WERI-Rb-1 (cell line): ENCODE results near the gene NPFF.
A peak's percentile ranks its signal among the peaks of the same experiment; 100 is the strongest.
"Not testable (repeated sequence)": the region's sequence is repeated elsewhere in the genome, so short reads cannot be mapped to it uniquely, and the experiment has no call there.

Experiments used
- DNase-seq: peaks from one replicate; pipeline ENCODE4 v3.0.0-alpha.2; 2020
- H3K27ac ChIP-seq: fragments of 250-450 bp; sonication (Bioruptor Pico); 2 replicates; pipeline ENCODE4 v1.5.1; 2020; ENCODE audit warnings: mild to moderate bottlenecking, moderate library complexity
- H3K27me3 ChIP-seq: fragments of 250-450 bp; sonication (Bioruptor Pico); 2 replicates; pipeline ENCODE4 v1.5.1; 2021; ENCODE audit warnings: mild to moderate bottlenecking, low read depth, moderate library complexity; ENCODE audit not compliant: insufficient read depth, severe bottlenecking
- H3K36me3 ChIP-seq: fragments of 250-450 bp; sonication (Bioruptor Pico); 2 replicates; pipeline ENCODE4 v1.5.1; 2020; ENCODE audit warnings: mild to moderate bottlenecking, moderate library complexity
- H3K4me3 ChIP-seq: 2 replicates; pipeline ENCODE4 v1.5.1; 2011; ENCODE audit warnings: low read depth, mild to moderate bottlenecking, control low read depth, low read length
- H3K9me3 ChIP-seq: fragments of 250-450 bp; sonication (Bioruptor Pico); 2 replicates; pipeline ENCODE4 v1.5.1; 2021; ENCODE audit warnings: mild to moderate bottlenecking, moderate library complexity; ENCODE audit not compliant: severe bottlenecking
- CTCF ChIP-seq: IDR thresholded peaks from 2 replicates; pipeline ENCODE4 v1.5.1; 2011; ENCODE audit warnings: low read depth, mild to moderate bottlenecking, control low read depth, inconsistent platforms, low read length

The NPFF gene, protein sequence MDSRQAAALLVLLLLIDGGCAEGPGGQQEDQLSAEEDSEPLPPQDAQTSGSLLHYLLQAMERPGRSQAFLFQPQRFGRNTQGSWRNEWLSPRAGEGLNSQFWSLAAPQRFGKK

GRCh38 chr12:53506881-53507602 is at the start of gene NPFF:
Gene NPFF (minus strand): TSS chr12:53507484. CDS start chr12:53507474, 10 bp downstream.
- H3K36me3 ChIP-seq, result peaks cover 55% of the 10 kb centered on the region
- TF ChIP-seq CTCF, result no peak

DNA sequence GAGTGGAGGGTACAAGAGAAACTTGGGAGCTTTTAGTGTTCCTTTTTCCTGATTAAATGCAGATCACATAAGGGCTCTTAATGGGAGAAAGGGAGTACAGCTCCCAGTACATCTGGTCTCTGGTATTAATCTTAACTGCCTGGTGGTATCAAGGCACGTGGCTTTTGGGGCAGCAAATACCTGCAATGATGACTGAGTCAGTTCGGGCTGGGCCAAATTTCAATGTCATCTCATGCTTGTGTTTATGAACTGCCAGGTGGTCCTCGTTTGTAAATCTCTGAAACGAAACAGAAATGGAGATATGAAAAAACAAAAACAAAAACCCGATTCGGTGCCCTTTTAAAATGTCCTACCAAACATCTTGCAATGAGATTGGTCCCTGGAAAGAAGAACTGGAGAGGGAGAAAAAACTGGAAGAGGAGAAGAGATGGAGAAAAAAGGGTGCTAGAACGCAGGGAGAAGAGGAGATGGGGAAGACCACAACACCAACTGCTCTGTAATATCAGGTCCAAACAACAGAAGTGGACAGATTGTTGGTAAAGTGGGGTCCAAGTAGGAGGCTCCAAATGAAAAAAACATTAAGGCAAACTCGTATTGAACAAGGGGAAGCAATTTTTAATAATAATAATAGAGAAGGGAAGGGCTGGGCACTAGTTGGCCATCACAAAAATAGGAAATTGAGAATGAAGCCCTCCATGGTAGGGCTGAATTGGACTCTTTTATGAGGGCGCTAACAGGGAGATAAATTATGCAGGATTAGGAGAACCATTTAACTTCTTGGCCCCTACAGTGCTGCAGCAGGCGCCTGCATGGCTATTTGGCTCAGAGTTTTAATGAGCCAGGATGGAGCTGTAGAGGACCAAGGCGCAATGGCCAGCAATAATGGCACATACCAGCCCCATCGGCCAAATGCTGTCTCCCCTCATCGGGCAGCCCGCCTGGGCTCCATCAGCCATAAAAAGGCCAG is 45.4 kb upstream of the NPFF start:
- TF ChIP-seq CTCF, result no peak
- DNase-seq, result no peak
- H3K36me3 ChIP-seq, result peaks cover 28% of the 10 kb centered on the region
- H3K4me3 ChIP-seq, result no peak overlapping the region
- H3K27me3 ChIP-seq, result no peaks in the 10 kb centered on the region
- H3K9me3 ChIP-seq, result no peaks in the 10 kb centered on the region
- no peak overlapping the region for H3K27ac ChIP-seq

More at GRCh38 chr12:53506881-53507602, at the start of gene NPFF:
- Histone ChIP-seq H3K27ac (peak within 1 kb of the TSS; percentile 90), H3K27me3 (no peaks in the 10 kb centered on the region), H3K4me3 (no peak within 1 kb of the TSS), H3K9me3 (no peaks in the 10 kb centered on the region)
- DNase-seq, result no peak

DNA sequence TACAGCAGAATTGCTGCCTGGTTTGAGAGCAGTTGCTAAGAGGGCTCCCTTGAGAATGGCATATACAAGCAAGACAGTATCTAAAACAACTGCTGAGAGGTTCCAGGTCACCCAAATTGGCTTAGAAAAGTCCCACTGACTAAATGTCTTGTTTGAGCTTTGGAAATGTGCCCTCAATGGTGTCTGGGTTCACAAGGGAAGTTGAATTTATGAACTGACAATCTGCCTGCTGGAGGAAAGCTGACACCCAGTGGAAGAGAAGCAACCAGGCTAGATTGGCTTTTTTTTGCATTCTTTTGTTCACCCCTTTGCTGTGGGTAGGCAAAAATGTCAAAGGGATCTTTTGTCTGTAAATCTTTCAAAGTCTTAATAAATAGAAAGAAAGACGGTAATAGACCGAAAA is 44.6 kb upstream of the NPFF start:
- no peak overlapping the region for H3K27ac ChIP-seq
- TF ChIP-seq CTCF, result no peak
- no peaks in the 10 kb centered on the region for H3K27me3 ChIP-seq
- no peak for DNase-seq
- peaks cover 31% of the 10 kb centered on the region for H3K36me3 ChIP-seq
- no peaks in the 10 kb centered on the region for H3K9me3 ChIP-seq
- no peak overlapping the region for H3K4me3 ChIP-seq

DNA sequence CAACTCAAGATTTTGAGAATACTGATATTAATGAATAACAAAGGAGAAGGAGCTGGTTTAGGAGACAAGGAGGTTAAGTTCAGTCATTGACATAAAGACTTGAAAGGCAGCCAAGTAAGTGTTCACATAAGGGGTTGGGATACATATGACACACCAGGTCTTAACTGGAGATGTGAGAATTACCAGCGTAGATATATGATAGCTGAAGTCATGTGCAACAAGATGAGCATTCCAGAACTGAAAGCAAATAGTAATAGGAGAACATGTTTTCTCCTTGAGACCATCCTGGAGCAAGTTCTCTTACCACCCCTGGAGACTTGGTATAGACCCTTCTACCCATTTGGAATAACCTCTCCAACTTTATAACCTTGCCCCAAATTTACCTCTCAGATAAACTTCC is 43.3 kb upstream of the NPFF start:
- no peak overlapping the region for H3K27ac ChIP-seq
- H3K27me3 ChIP-seq, result no peaks in the 10 kb centered on the region
- no peaks in the 10 kb centered on the region for H3K9me3 ChIP-seq
- DNase-seq, result no peak
- H3K36me3 ChIP-seq, result peaks cover 31% of the 10 kb centered on the region
- H3K4me3 ChIP-seq, result no peak overlapping the region
- no peak for TF ChIP-seq CTCF

DNA sequence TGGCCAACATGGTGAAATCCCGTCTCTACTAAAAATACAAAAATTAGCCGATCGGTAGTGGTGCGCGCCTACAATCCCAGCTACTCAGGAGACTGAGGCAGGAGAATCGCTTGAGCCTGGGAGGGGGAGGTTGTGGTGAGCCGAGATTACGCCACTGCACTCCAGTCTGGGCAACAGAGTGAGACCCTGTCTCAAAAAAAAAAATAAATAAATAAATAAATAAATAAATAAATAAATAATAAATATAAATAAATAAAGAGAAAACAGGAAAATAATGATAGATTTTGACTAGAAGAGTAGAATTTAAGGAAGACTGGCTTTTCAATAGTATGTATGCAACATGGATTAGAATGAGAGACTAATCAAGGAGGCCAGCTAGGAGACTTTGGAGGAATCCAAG is 42.8 kb upstream of the NPFF start:
- not testable (repeated sequence) for H3K9me3 ChIP-seq, H3K27me3 ChIP-seq, H3K4me3 ChIP-seq, H3K27ac ChIP-seq, DNase-seq
- peaks cover 31% of the 10 kb centered on the region for H3K36me3 ChIP-seq

DNA sequence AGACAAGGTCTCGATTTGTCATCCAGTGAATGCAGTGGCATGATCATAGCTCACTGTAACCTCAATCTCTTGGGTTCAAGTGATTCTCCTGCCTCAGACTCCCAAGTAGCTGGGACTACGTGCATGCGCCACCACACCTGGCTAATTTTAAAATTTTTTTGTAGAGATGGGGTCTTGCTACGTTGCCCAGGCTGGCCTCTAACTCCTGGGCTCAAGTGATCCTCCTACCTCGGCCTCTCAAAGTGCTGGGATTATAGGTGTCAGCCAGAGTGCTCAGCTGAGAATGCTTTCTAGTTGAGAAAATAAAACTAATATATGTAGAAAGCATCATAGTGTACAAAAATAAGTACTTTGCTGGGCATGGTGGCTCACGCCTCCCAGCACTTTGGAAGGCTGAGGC is 41.1 kb upstream of the NPFF start:
- peaks cover 31% of the 10 kb centered on the region for H3K36me3 ChIP-seq
- not testable (repeated sequence) for H3K27me3 ChIP-seq, DNase-seq, H3K4me3 ChIP-seq, H3K27ac ChIP-seq, H3K9me3 ChIP-seq
